SK-N-SH treated with all-trans-retinoic acid at 6 μM for 48 hours (cell line): Measurements from ENCODE around the gene C16orf82.

Source experiments
- ATAC-seq: fragments of 200-7000 bp; cut with Tn5 transposase; 3 replicates; pipeline ENCODE4 v1.9.1; 2020; ENCODE audit warnings: mild to moderate bottlenecking, moderate library complexity
- ARNTL ChIP-seq: fragments of 450-650 bp; formaldehyde crosslinking; IDR thresholded peaks from 2 replicates; pipeline ENCODE4 v1.5.0; 2020; ENCODE audit warnings: low read depth, mild to moderate bottlenecking, moderate library complexity, borderline replicate concordance
- BACH2 ChIP-seq: fragments of 250-450 bp; sonication (Bioruptor Pico); IDR thresholded peaks from 2 replicates; pipeline ENCODE4 v1.9.0; 2021; ENCODE audit warnings: mild to moderate bottlenecking, borderline replicate concordance
- CREB5 ChIP-seq: fragments of 250-450 bp; sonication (Bioruptor Pico); IDR thresholded peaks from 2 replicates; pipeline ENCODE4 v1.5.1; 2020; ENCODE audit warnings: low read depth, mild to moderate bottlenecking, moderate library complexity
- CSDC2 ChIP-seq: fragments of 250-450 bp; sonication (Bioruptor Pico); IDR thresholded peaks from 2 replicates; pipeline ENCODE4 v1.5.0; 2020; ENCODE audit warnings: mild to moderate bottlenecking, moderate library complexity
- CSRNP3 ChIP-seq: fragments of 250-450 bp; sonication (Bioruptor Pico); IDR thresholded peaks from 2 replicates; pipeline ENCODE4 v1.5.1; 2021; ENCODE audit warnings: mild to moderate bottlenecking, moderate library complexity
- ESRRG ChIP-seq: fragments of 250-450 bp; sonication (Bioruptor Pico); IDR thresholded peaks from 2 replicates; pipeline ENCODE4 v1.6.1; 2021; ENCODE audit warnings: mild to moderate bottlenecking
- GLIS3 ChIP-seq: fragments of 250-450 bp; sonication (Bioruptor Pico); IDR thresholded peaks from 2 replicates; pipeline ENCODE4 v1.5.0; 2020; ENCODE audit warnings: mild to moderate bottlenecking, moderate library complexity
- ISL1 ChIP-seq: fragments of 250-450 bp; sonication (Bioruptor Pico); IDR thresholded peaks from 2 replicates; pipeline ENCODE4 v2.1.2; 2022; ENCODE audit warnings: mild to moderate bottlenecking, moderate library complexity
- OSR1 ChIP-seq: fragments of 250-450 bp; sonication (Bioruptor Pico); IDR thresholded peaks from 2 replicates; pipeline ENCODE4 v1.8.0; 2022; ENCODE audit warnings: moderate library complexity, mild to moderate bottlenecking, inconsistent platforms
- PATZ1 ChIP-seq: fragments of 250-450 bp; sonication (Bioruptor Pico); IDR thresholded peaks from 2 replicates; pipeline ENCODE4 v1.8.0; 2020; ENCODE audit warnings: mild to moderate bottlenecking, moderate library complexity, borderline replicate concordance
- POU6F1 ChIP-seq: fragments of 250-450 bp; sonication (Bioruptor Pico); IDR thresholded peaks from 2 replicates; pipeline ENCODE4 v1.8.0; 2021; ENCODE audit warnings: low read depth, mild to moderate bottlenecking, moderate library complexity, borderline replicate concordance
- PPARA ChIP-seq: fragments of 250-450 bp; sonication (Bioruptor Pico); IDR thresholded peaks from 2 replicates; pipeline ENCODE4 v1.5.0; 2020; ENCODE audit warnings: mild to moderate bottlenecking, borderline replicate concordance
- SNAI2 ChIP-seq: fragments of 250-450 bp; sonication (Bioruptor Pico); IDR thresholded peaks from 2 replicates; pipeline ENCODE4 v1.5.0; 2020; ENCODE audit warnings: mild to moderate bottlenecking, moderate library complexity
- TCF4 ChIP-seq: fragments of 250-450 bp; sonication (Bioruptor Pico); IDR thresholded peaks from 2 replicates; pipeline ENCODE4 v1.8.0; 2021; ENCODE audit warnings: mild to moderate bottlenecking, moderate library complexity, borderline replicate concordance
- TOX ChIP-seq: fragments of 250-450 bp; sonication (Bioruptor Pico); IDR thresholded peaks from 2 replicates; pipeline ENCODE4 v1.8.0; 2021; ENCODE audit warnings: mild to moderate bottlenecking, moderate library complexity, borderline replicate concordance
- TSHZ2 ChIP-seq: fragments of 250-450 bp; sonication (Bioruptor Pico); IDR thresholded peaks from 2 replicates; pipeline ENCODE4 v1.5.0; 2020; ENCODE audit warnings: mild to moderate bottlenecking, moderate library complexity
- ZC3H10 ChIP-seq: fragments of 250-450 bp; sonication (Bioruptor Pico); IDR thresholded peaks from 2 replicates; pipeline ENCODE4 v1.5.1; 2021; ENCODE audit warnings: mild to moderate bottlenecking, moderate library complexity
- ZFP3 ChIP-seq: fragments of 250-450 bp; sonication (Bioruptor Pico); IDR thresholded peaks from 2 replicates; pipeline ENCODE4 v1.5.0; 2020; ENCODE audit warnings: mild to moderate bottlenecking, moderate library complexity
- ZFP30 ChIP-seq: fragments of 450-650 bp; formaldehyde crosslinking; IDR thresholded peaks from 2 replicates; pipeline ENCODE4 v1.5.0; 2022; ENCODE audit warnings: mild to moderate bottlenecking, moderate library complexity
- ZNF565 ChIP-seq: fragments of 450-650 bp; formaldehyde crosslinking; conservative IDR thresholded peaks from 2 replicates; pipeline ENCODE4 v1.5.0; 2020; ENCODE audit warnings: low read depth, mild to moderate bottlenecking, moderate library complexity
- ZNF70 ChIP-seq: fragments of 450-650 bp; formaldehyde crosslinking; IDR thresholded peaks from 2 replicates; pipeline ENCODE4 v1.5.0; 2020; ENCODE audit warnings: mild to moderate bottlenecking, moderate library complexity
- ZNF8 ChIP-seq: fragments of 450-650 bp; formaldehyde crosslinking; IDR thresholded peaks from 2 replicates; pipeline ENCODE4 v1.5.0; 2020; ENCODE audit warnings: mild to moderate bottlenecking, moderate library complexity

C16orf82 gene

GRCh38 chr16:27083861-27084261 lies 17.1 kb downstream of the C16orf82 start (continued):
- no peak for TF ChIP-seq CREB5 (CRISPR knock-in tag)
- TF ChIP-seq CSDC2 (CRISPR knock-in tag), result no peak
- no peak for TF ChIP-seq CSRNP3 (CRISPR knock-in tag)
- no peak for TF ChIP-seq PPARA (CRISPR knock-in tag)
- TF ChIP-seq ZNF70 (CRISPR knock-in tag), result no peak
- no peak for TF ChIP-seq GLIS3
- no peak for TF ChIP-seq TCF4 (CRISPR knock-in tag)

GRCh38 chr16:27084307-27085028 lies 17.7 kb downstream of the C16orf82 start:
- ATAC-seq, result no peak

More at GRCh38 chr16:27084307-27085028, 17.7 kb downstream of the C16orf82 start:
- TF ChIP-seq CREB5 (CRISPR knock-in tag) (no peak), TOX (CRISPR knock-in tag) (no peak), ESRRG (CRISPR knock-in tag) (no peak), PPARA (CRISPR knock-in tag) (no peak), ARNTL (CRISPR knock-in tag) (no peak), TSHZ2 (no peak), CSRNP3 (CRISPR knock-in tag) (no peak), ZFP3 (no peak), ZNF8 (CRISPR knock-in tag) (no peak), ZFP30 (no peak), PATZ1 (CRISPR knock-in tag) (no peak), ZNF565 (CRISPR knock-in tag) (no peak), SNAI2 (CRISPR knock-in tag) (no peak), OSR1 (CRISPR knock-in tag) (no peak), ISL1 (CRISPR knock-in tag) (no peak), POU6F1 (CRISPR knock-in tag) (no peak), TCF4 (CRISPR knock-in tag) (no peak), GLIS3 (no peak), ZC3H10 (CRISPR knock-in tag) (no peak), BACH2 (CRISPR knock-in tag) (no peak)
